ENCODE data around the gene DOCK3.
"Not testable (repeated sequence)": the region's sequence is repeated elsewhere in the genome, so short reads cannot be mapped to it uniquely, and the experiment has no call there.

Gene DOCK3

DNA sequence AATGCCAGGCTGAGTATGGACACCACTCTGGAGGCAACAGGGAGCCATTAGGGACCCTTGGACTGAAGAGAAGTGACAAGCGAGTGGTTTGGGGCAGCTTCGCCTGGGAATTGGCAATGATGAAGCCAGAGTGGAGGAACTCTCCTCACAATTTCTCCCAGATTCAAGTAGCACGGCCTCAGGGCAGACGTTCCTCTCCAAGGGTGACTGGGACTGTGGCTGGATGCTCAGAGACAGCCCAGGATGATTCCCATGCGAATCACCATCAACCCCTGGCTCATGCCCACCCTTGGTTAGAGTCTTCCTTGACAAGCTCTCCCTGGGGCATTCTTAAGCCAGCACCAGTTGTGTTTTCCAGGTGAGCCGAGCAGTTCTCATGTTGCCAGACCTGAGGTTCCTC, 16.3 kb upstream of the DOCK3 start:
- H3K4me3 ChIP-seq (ENCODE audit: low read depth, low read length): no peak overlapping the region
- TF ChIP-seq, protein P1, sequence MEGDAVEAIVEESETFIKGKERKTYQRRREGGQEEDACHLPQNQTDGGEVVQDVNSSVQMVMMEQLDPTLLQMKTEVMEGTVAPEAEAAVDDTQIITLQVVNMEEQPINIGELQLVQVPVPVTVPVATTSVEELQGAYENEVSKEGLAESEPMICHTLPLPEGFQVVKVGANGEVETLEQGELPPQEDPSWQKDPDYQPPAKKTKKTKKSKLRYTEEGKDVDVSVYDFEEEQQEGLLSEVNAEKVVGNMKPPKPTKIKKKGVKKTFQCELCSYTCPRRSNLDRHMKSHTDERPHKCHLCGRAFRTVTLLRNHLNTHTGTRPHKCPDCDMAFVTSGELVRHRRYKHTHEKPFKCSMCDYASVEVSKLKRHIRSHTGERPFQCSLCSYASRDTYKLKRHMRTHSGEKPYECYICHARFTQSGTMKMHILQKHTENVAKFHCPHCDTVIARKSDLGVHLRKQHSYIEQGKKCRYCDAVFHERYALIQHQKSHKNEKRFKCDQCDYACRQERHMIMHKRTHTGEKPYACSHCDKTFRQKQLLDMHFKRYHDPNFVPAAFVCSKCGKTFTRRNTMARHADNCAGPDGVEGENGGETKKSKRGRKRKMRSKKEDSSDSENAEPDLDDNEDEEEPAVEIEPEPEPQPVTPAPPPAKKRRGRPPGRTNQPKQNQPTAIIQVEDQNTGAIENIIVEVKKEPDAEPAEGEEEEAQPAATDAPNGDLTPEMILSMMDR (IDR thresholded peaks at IDR 0.05; ENCODE audit: low read depth, low read length): no peak
- H3K9me3 ChIP-seq: no peaks in the 10 kb centered on the region
- no peaks in the 10 kb centered on the region; the same call in 1 of the 2 replicates for H3K4me1 ChIP-seq
- H3K27me3 ChIP-seq: no peaks in the 10 kb centered on the region
- no peaks in the 10 kb centered on the region for H3K36me3 ChIP-seq
- DNase-seq: no peak

DNA sequence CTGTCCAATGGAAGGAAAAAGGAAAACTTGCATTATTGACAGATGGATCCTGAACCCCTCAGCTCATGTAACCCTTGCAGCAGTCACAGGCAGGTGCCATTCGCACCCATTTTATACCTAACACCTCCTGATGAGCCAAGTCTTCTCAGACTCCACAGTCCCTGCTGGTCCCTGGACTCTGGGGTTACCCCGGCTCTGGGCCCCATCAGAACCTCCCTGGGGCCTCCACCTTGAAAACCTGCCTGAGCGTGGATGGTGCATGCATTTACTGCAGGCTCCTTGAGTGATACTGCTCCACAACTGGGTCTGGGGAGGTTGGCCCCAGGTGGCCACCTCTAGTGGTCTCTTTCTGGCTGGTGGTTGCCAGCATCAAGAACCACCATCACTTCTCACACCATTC, 15.9 kb upstream of the DOCK3 start:
- no peaks in the 10 kb centered on the region for H3K9me3 ChIP-seq
- no peaks in the 10 kb centered on the region; the same call in 1 of the 2 replicates for H3K4me1 ChIP-seq
- no peak overlapping the region for H3K4me3 ChIP-seq (ENCODE audit: low read depth, low read length)
- DNase-seq: no peak
- TF ChIP-seq, protein P1 (IDR thresholded peaks at IDR 0.05; ENCODE audit: low read depth, low read length): no peak
- no peaks in the 10 kb centered on the region for H3K27me3 ChIP-seq
- no peaks in the 10 kb centered on the region for H3K36me3 ChIP-seq

DNA sequence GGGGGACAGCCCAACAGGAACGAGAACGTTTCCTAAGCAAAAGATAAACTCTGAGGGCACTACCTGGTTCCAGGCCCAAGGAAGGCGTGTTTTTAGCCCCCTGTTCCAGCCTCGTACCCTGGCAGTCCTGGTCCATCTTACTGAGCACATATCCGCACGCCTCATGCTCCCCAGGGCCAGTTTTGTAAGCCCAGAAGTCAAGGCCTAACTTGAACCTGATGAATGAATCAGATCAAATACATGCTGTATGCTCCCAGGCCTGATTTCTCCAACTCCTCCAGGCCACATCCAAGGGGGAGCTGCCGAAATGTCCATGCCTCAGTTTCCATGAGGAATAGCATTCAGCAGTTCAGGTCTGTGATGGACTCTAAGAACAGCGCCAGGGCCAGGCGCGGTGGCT, 14.3 kb upstream of the DOCK3 start:
- TF ChIP-seq, protein P1 (IDR thresholded peaks at IDR 0.05; ENCODE audit: low read depth, low read length): no peak
- DNase-seq: no peak
- Histone ChIP-seq H3K27me3 (no peaks in the 10 kb centered on the region), H3K9me3 (no peaks in the 10 kb centered on the region), H3K36me3 (no peaks in the 10 kb centered on the region), H3K4me3 (ENCODE audit: low read depth, low read length) (no peak overlapping the region), H3K4me1 (no peaks in the 10 kb centered on the region; the same call in 1 of the 2 replicates)

DNA sequence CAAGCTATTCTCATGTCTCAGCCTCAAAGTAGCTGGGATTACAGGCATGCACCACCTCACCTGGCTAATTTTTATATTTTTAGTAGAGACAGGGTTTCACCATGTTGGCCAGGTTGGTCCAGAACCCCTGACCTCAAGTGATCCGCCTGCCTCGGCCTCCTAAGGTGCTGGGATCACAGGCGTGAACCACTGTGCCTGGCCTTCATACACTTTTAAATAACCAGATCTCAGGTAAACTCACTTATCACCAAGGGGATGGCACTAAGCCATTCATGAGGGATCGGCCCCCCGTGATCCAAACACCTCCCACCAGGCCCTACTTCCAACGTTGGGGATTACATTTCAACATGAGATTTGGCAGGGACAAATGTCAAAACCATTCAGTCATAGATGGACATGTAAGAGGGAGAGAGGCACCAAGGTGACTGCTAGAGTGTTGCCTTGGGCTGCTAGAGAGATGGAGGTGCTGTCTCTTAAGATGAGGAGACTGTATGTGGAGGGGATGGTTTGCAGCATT, 13.3 kb upstream of the DOCK3 start:
- H3K36me3 ChIP-seq: no peaks in the 10 kb centered on the region
- H3K27me3 ChIP-seq: no peaks in the 10 kb centered on the region
- TF ChIP-seq, protein P1 (IDR thresholded peaks at IDR 0.05; ENCODE audit: low read depth, low read length): no peak
- no peaks in the 10 kb centered on the region; the same call in 1 of the 2 replicates for H3K4me1 ChIP-seq
- DNase-seq: no peak
- no peak overlapping the region for H3K4me3 ChIP-seq (ENCODE audit: low read depth, low read length)
- no peaks in the 10 kb centered on the region for H3K9me3 ChIP-seq

DNA sequence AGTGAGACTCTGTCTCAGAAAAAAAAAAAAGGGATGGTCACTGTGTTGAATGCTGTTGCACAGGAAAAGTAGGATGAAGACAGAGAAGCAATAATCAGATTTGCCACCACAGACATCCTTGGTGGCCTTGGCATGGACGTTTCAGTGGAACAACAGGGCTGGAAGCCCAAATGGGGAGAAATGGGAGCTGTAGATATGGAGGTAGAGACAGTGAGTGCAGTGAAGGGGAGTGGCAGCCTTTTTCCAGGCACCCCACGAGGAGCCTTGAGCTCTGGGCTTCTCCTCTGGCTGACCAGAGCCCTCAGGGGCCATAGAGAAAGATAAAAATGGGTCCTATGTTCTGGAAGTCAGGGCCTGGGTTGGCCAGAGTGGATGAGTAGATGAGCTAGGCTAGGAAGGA, 12.3 kb upstream of the DOCK3 start:
- TF ChIP-seq, protein P1 (IDR thresholded peaks at IDR 0.05; ENCODE audit: low read depth, low read length): no peak
- H3K27me3 ChIP-seq: no peaks in the 10 kb centered on the region
- H3K4me3 ChIP-seq (ENCODE audit: low read depth, low read length): no peak overlapping the region
- H3K36me3 ChIP-seq: no peaks in the 10 kb centered on the region
- no peaks in the 10 kb centered on the region; the same call in 1 of the 2 replicates for H3K4me1 ChIP-seq
- no peaks in the 10 kb centered on the region for H3K9me3 ChIP-seq
- DNase-seq: no peak

DNA sequence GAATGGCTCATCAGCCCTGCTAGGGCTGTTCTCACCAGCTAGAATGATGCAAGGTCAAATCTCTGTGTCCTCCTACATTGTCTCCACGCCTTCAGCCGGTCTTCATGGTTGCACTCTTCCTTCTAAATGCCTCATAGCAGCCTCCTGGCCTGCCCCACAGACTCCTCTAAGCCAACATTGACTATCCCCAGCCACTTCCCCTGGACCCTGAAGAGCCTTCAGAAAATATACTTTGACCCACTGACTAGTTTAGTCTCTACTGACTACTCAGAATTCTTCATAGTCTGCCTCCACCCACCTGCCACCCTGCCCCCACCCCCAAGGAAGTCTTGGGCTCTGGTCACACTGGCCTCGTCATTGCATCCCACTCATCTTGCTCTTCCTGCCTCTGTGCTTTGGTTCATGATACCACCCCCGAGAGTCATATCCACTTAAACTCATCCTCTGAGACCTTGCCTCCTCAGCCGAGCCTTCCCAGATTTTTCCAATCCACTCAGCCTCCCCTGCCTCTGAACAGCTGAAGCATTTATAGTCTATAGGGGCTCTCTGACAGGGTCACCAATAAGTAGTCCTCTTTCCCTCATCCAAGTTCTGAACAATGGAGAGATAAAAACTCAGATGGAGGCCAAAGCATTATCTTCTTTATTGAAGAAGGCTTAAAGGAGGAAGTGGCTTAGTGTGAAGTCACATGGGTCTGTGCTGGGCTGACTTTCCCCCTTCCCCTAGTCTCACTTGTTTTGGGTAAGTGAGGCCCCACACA, 9.5 kb upstream of the DOCK3 start:
- TF ChIP-seq, protein P1 (IDR thresholded peaks at IDR 0.05; ENCODE audit: low read depth, low read length): no peak
- H3K27me3 ChIP-seq: no peaks in the 10 kb centered on the region
- H3K9me3 ChIP-seq: no peaks in the 10 kb centered on the region
- no peaks in the 10 kb centered on the region; the same call in 1 of the 2 replicates for H3K4me1 ChIP-seq
- no peak overlapping the region for H3K4me3 ChIP-seq (ENCODE audit: low read depth, low read length)
- H3K36me3 ChIP-seq: no peaks in the 10 kb centered on the region
- DNase-seq: no peak

DNA sequence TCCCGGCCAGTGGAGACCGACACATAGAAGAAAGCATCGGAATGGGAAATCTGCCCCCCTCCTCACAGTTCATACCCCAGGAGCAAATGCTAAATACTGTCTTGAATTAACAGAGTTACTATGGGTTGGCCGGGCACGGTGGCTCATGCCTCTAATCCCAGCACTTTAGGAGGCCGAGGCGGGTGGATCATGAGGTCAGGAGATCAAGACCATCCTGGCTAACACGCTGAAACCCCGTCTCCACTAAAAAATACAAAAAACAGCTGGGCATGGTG, 8.9 kb upstream of the DOCK3 start:
- DNase-seq; H3K36me3 ChIP-seq; H3K27me3 ChIP-seq; H3K9me3 ChIP-seq; H3K4me3 ChIP-seq (ENCODE audit: low read depth, low read length); H3K4me1 ChIP-seq: not testable (repeated sequence)
